ENCODE data around the gene MAPT. TPM values are rescaled to one million over a fixed set of nuclear protein-coding genes. Genes with fewer than 3 reads are reported as not detected.

MAPT gene
- total RNA-seq, 1 experiment from 2014 or later = 3.6 TPM

DNA sequence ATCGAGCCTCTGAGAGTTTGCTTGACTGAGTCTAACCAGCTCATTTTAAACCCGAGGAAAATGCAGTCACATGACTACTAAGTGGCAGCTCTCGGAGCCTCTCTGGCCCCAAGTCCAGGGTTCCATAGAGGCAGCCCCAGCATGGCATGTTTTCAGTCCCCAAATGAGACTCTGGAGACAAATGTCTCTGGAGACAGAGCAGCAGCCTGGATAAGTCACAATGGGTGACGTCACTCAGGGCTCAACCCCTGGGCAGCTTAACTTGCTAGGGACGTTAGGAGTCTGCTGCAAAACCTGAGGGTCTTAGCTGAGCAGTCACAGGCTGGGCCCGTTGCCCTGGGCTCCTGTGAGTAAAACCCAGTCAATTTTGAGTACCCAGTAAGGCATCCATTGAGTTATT is 97.8 kb downstream of the MAPT start:
- no peak for TF ChIP-seq EZH2phosphoT487 (IDR thresholded peaks at IDR 0.05; ENCODE audit: borderline replicate concordance, low read length)
- no peaks in the 10 kb centered on the region for H3K79me2 ChIP-seq (ENCODE audit: low read length)
- ChIA-PET POLR2A (ENCODE audit: unreplicated experiment) (no interaction called here), CTCF (interaction anchor here (0.6 kb wide), 1 partner anchor 862 kb away, joined by 3 read pairs; no protein-coding TSS in a partner anchor)
- no peaks in the 10 kb centered on the region for H4K20me1 ChIP-seq (ENCODE audit: low read length)
- intact Hi-C loops (cut with micrococcal nuclease) = no loop called here
- H3K9me2 ChIP-seq (replicated peaks; ENCODE audit: low read length) = no peaks in the 10 kb centered on the region
- no peaks in the 10 kb centered on the region for H3F3A ChIP-seq (ENCODE audit: low read length, unreplicated experiment)
- H3K36me3 ChIP-seq (ENCODE audit: low read depth, low read length) = no peaks in the 10 kb centered on the region
- H2AFZ ChIP-seq (ENCODE audit: low read length) = no peak overlapping the region
- H3K4me2 ChIP-seq (ENCODE audit: low read length) = no peak overlapping the region
- DNase-seq (no peak), ATAC-seq (no peak)
- H3K4me3 ChIP-seq (ENCODE audit: low read length) = no peak overlapping the region
- H3K27ac ChIP-seq (ENCODE audit: low read length) = no peak overlapping the region
- no peak overlapping the region for H3K9ac ChIP-seq (ENCODE audit: low read length)
- no peaks in the 10 kb centered on the region for H3K9me3 ChIP-seq (ENCODE audit: low read length)
- H3K4me1 ChIP-seq (ENCODE audit: insufficient read depth, low read length) = no peaks in the 10 kb centered on the region
- BruUV-seq (replicated peaks) = no TSS peak
- no peaks in the 10 kb centered on the region for H3K27me3 ChIP-seq (ENCODE audit: low read length)

DNA sequence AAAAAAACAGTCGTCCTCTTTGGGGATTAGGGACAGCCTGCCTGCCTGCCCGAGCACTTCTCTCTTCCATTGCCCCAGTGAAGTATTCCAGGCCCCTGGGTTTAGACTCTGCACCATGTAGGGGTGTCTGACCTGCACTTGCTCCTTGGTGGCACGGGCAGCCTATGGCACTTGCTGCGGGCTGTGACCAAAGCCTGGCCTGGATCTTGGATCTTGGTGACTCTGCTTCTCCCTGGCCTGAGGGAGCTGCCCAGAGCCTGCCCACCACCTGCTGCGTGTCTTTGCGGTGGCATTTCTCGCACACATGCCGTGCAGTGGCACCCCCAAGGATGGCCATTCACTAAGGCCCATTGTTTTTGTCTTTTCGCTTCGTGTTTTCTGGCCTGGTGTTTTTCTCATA is 98.5 kb downstream of the MAPT start:
- no TSS peak for BruUV-seq (replicated peaks)
- Histone ChIP-seq H3K36me3 (ENCODE audit: low read depth, low read length) (no peaks in the 10 kb centered on the region), H4K20me1 (ENCODE audit: low read length) (no peaks in the 10 kb centered on the region), H3K4me1 (ENCODE audit: insufficient read depth, low read length) (no peaks in the 10 kb centered on the region), H3K9me2 (replicated peaks; ENCODE audit: low read length) (no peaks in the 10 kb centered on the region), H3K4me3 (ENCODE audit: low read length) (no peak overlapping the region), H3K4me2 (ENCODE audit: low read length) (no peak overlapping the region), H3K27me3 (ENCODE audit: low read length) (no peaks in the 10 kb centered on the region), H3K9ac (ENCODE audit: low read length) (no peak overlapping the region), H3F3A (ENCODE audit: low read length, unreplicated experiment) (no peaks in the 10 kb centered on the region), H2AFZ (ENCODE audit: low read length) (no peak overlapping the region), H3K27ac (ENCODE audit: low read length) (no peak overlapping the region), H3K9me3 (ENCODE audit: low read length) (no peaks in the 10 kb centered on the region), H3K79me2 (ENCODE audit: low read length) (no peaks in the 10 kb centered on the region)
- CTCF ChIA-PET = no interaction called here
- DNase-seq (no peak), ATAC-seq (no peak)
- no peak for TF ChIP-seq EZH2 (IDR thresholded peaks at IDR 0.05; ENCODE audit: low read length, unreplicated experiment)
- TF ChIP-seq, protein P1, sequence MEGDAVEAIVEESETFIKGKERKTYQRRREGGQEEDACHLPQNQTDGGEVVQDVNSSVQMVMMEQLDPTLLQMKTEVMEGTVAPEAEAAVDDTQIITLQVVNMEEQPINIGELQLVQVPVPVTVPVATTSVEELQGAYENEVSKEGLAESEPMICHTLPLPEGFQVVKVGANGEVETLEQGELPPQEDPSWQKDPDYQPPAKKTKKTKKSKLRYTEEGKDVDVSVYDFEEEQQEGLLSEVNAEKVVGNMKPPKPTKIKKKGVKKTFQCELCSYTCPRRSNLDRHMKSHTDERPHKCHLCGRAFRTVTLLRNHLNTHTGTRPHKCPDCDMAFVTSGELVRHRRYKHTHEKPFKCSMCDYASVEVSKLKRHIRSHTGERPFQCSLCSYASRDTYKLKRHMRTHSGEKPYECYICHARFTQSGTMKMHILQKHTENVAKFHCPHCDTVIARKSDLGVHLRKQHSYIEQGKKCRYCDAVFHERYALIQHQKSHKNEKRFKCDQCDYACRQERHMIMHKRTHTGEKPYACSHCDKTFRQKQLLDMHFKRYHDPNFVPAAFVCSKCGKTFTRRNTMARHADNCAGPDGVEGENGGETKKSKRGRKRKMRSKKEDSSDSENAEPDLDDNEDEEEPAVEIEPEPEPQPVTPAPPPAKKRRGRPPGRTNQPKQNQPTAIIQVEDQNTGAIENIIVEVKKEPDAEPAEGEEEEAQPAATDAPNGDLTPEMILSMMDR (conservative IDR thresholded peaks at IDR 0.05; ENCODE audit: low read depth, low read length) = no peak
- no peak for TF ChIP-seq EZH2phosphoT487 (IDR thresholded peaks at IDR 0.05; ENCODE audit: borderline replicate concordance, low read length)
- intact Hi-C loops (cut with micrococcal nuclease) = no loop called here
- POLR2A ChIA-PET (ENCODE audit: unreplicated experiment) = no interaction called here

DNA sequence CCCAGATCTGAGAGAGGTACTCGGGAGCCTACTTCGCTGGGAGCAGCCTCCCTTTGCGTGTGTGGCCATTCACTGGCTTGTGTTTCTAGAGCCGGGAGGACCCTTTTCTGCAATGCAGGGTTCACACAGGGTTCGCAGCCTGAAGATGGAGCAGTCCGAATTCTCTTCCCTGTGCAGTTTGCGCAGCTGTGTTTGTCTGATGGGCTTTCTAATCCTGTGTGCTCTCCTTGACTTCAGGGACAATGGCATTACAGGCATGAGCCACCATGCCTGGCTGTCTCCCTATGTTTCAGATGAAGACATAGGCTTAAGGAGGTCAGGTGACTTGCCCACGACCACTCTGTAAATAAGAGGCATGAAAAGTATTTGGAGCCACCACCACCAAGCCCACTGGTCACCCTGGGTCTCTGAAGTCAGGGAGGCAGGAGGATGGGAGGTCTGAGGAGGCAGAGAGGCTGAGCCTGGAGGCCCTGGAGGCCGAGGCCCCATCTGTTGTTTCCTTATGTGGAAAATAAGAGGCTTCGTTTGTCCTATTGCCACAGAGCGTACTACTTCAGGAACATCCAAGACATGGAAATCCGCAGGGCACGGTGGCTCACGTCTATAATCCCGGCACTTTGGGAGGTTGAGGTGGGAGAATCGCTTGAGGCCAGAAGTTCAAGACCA is 99.7 kb downstream of the MAPT start:
- Histone ChIP-seq H3F3A (ENCODE audit: low read length, unreplicated experiment) (no peaks in the 10 kb centered on the region), H2AFZ (ENCODE audit: low read length) (no peak overlapping the region), H3K9me3 (ENCODE audit: low read length) (no peaks in the 10 kb centered on the region), H3K4me3 (ENCODE audit: low read length) (no peak overlapping the region), H3K4me2 (ENCODE audit: low read length) (no peak overlapping the region), H4K20me1 (ENCODE audit: low read length) (no peaks in the 10 kb centered on the region), H3K9ac (ENCODE audit: low read length) (no peak overlapping the region), H3K9me2 (replicated peaks; ENCODE audit: low read length) (no peaks in the 10 kb centered on the region), H3K79me2 (ENCODE audit: low read length) (no peaks in the 10 kb centered on the region), H3K27me3 (ENCODE audit: low read length) (no peaks in the 10 kb centered on the region), H3K27ac (ENCODE audit: low read length) (no peak overlapping the region), H3K36me3 (ENCODE audit: low read depth, low read length) (no peaks in the 10 kb centered on the region), H3K4me1 (ENCODE audit: insufficient read depth, low read length) (no peaks in the 10 kb centered on the region)
- BruUV-seq (replicated peaks) = no TSS peak
- no peak for ATAC-seq
- POLR2A ChIA-PET (ENCODE audit: unreplicated experiment) = no interaction called here
- CTCF ChIA-PET = no interaction called here
- TF ChIP-seq, protein P1 (conservative IDR thresholded peaks at IDR 0.05; ENCODE audit: low read depth, low read length) = no peak
- TF ChIP-seq EZH2phosphoT487 (IDR thresholded peaks at IDR 0.05; ENCODE audit: borderline replicate concordance, low read length) (no peak), EZH2 (IDR thresholded peaks at IDR 0.05; ENCODE audit: low read length, unreplicated experiment) (no peak)
- no peak for DNase-seq
- intact Hi-C loops (cut with micrococcal nuclease) = no loop called here

All from PC-3 (cell line).